Neural cell (in vitro differentiated cells): ENCODE measurements around the gene OSBPL9. TPM values are rescaled to one million over a fixed set of nuclear protein-coding genes. Genes with fewer than 3 reads are reported as not detected.

Experiments
- H2AFZ ChIP-seq: fragments of 200-600, 300-800 bp; sonication (generic), shearing (Covaris generic); 2 replicates; pipeline ENCODE4 v1.6.0; 2014; ENCODE audit warnings: low read depth, mild to moderate bottlenecking, antibody characterized with exemption, low read length, moderate library complexity
- H3F3A ChIP-seq: fragments of 200-600 bp; shearing (Covaris generic); 2 replicates; pipeline ENCODE4 v1.6.1; 2016; ENCODE audit warnings: mild to moderate bottlenecking, moderate library complexity, mixed read lengths, antibody characterized with exemption, low read length; ENCODE audit not compliant: insufficient read depth, poor library complexity, severe bottlenecking
- H3K27ac ChIP-seq: fragments of 200-600, 300-800 bp; sonication (generic), shearing (Covaris generic); 2 replicates; pipeline ENCODE4 v1.5.1; 2014; ENCODE audit warnings: mild to moderate bottlenecking, low read length, moderate library complexity
- H3K27me3 ChIP-seq: fragments of 300-800, 200-600 bp; sonication (generic), shearing (Covaris generic); 2 replicates; pipeline ENCODE4 v1.6.0; 2014; ENCODE audit warnings: mild to moderate bottlenecking, low read depth, low read length, moderate library complexity; ENCODE audit not compliant: insufficient read depth
- H3K36me3 ChIP-seq: fragments of 300-800, 200-600 bp; sonication (generic), shearing (Covaris generic); 2 replicates; pipeline ENCODE4 v1.5.1; 2014; ENCODE audit warnings: mild to moderate bottlenecking, antibody characterized with exemption, low read length, moderate library complexity; ENCODE audit not compliant: insufficient read depth
- H3K4me2 ChIP-seq: fragments of 300-800, 200-600 bp; sonication (generic), shearing (Covaris generic); 2 replicates; pipeline ENCODE4 v1.6.0; 2014; ENCODE audit warnings: mild to moderate bottlenecking, low read length
- H3K4me3 ChIP-seq: fragments of 300-800, 200-600 bp; sonication (generic), shearing (Covaris generic); 2 replicates; pipeline ENCODE4 v1.5.1; 2014; ENCODE audit warnings: mild to moderate bottlenecking, low read length, moderate library complexity
- H3K79me2 ChIP-seq: fragments of 200-600 bp; shearing (Covaris generic); replicated peaks from 2 replicates; pipeline ENCODE4 v1.6.0; 2014; ENCODE audit warnings: mild to moderate bottlenecking, low read length, moderate library complexity; ENCODE audit not compliant: insufficient read depth
- H3K9ac ChIP-seq: fragments of 300-800, 200-600 bp; sonication (generic), shearing (Covaris generic); 2 replicates; pipeline ENCODE4 v1.6.1; 2016; ENCODE audit warnings: mild to moderate bottlenecking, low read length, mixed read lengths
- H3K9me2 ChIP-seq: fragments of 200-600 bp; shearing (Covaris generic); 2 replicates; pipeline ENCODE4 v1.6.1; 2016; ENCODE audit warnings: mild to moderate bottlenecking, low read length, mixed read lengths; ENCODE audit not compliant: insufficient read depth
- H3K9me3 ChIP-seq: fragments of 200-600, 300-800 bp; sonication (generic), shearing (Covaris generic); 2 replicates; pipeline ENCODE4 v1.6.1; 2016; ENCODE audit warnings: mild to moderate bottlenecking, mixed run types, low read length, moderate library complexity, mixed read lengths
- H4K20me1 ChIP-seq: fragments of 200-600 bp; shearing (Covaris generic); 2 replicates; pipeline ENCODE4 v1.6.1; 2016; ENCODE audit warnings: mild to moderate bottlenecking, mixed run types; ENCODE audit not compliant: insufficient read depth
- EP300 ChIP-seq: fragments of 450-650 bp; conservative IDR thresholded peaks from 2 replicates; pipeline ENCODE4 v1.6.1; 2014; ENCODE audit warnings: antibody characterized with exemption, mild to moderate bottlenecking, moderate library complexity; ENCODE audit not compliant: poor library complexity, severe bottlenecking
- EZH2 ChIP-seq: fragments of 200-600, 300-800 bp; shearing (Covaris generic), sonication (generic); IDR thresholded peaks from 2 replicates; pipeline ENCODE4 v1.6.1; 2014; ENCODE audit warnings: antibody characterized with exemption, low read length, borderline replicate concordance, mild to moderate bottlenecking; ENCODE audit not compliant: insufficient read depth, poor library complexity, severe bottlenecking
- MXI1 ChIP-seq: fragments of 450-650 bp; conservative IDR thresholded peaks from 2 replicates; pipeline ENCODE4 v1.6.1; 2014; ENCODE audit warnings: antibody characterized with exemption, mild to moderate bottlenecking; ENCODE audit not compliant: poor library complexity, severe bottlenecking
- POLR2AphosphoS5 ChIP-seq: IDR thresholded peaks from 2 replicates; pipeline ENCODE4 v1.6.1; 2012
- RAD21 ChIP-seq: fragments of 450-650 bp; conservative IDR thresholded peaks from 2 replicates; pipeline ENCODE4 v1.6.1; 2014; ENCODE audit warnings: antibody characterized with exemption, mild to moderate bottlenecking, moderate library complexity
- SMC3 ChIP-seq: fragments of 450-650 bp; conservative IDR thresholded peaks from 2 replicates; pipeline ENCODE4 v1.6.1; 2014; ENCODE audit warnings: antibody characterized with exemption, mild to moderate bottlenecking, moderate library complexity; ENCODE audit not compliant: poor library complexity
- TAF1 ChIP-seq: IDR thresholded peaks from 2 replicates; pipeline ENCODE4 v1.6.1; 2012; ENCODE audit warnings: low read depth
- polyA plus RNA-seq: library from polyadenylated mRNA; depleted of rRNA; stranded (reverse); fragments of >200 nt; gene quantifications from 2 replicates; pipeline ENCODE4 v1.2.3, GENCODE V29; 2014
- TF ChIP-seq, protein P1 (sequence below): IDR thresholded peaks from 2 replicates; pipeline ENCODE4 v1.6.1; 2012; ENCODE audit warnings: borderline replicate concordance
- TF ChIP-seq, protein P2 (sequence below): fragments of 450-650 bp; IDR thresholded peaks from 2 replicates; pipeline ENCODE4 v1.5.1; 2014; ENCODE audit warnings: antibody characterized with exemption, mild to moderate bottlenecking, moderate library complexity; ENCODE audit not compliant: poor library complexity, severe bottlenecking

The OSBPL9 gene
- polyA plus RNA-seq, 1 donor from 2014 or later = 117 TPM

DNA sequence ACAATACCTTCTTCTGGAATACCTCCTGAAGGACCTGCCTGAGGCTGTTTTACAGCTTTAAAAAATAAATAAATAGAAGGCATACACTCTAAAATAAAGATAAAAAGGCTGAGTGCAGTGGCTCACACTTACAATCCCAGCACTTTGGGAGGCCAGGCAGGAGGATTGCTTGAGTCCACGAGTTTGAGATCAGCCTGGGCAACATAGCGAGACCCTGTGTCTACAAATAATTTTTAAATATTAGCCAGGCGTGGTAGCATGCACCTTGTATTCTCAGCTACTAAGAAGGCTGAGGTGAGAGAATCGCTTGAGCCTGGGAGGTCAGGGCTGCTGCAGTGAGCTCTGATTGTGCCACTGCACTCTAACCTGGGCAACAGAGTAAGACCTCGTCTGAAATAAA lies 75.0 kb downstream of the OSBPL9 start:
- no peaks in the 10 kb centered on the region for H3F3A ChIP-seq
- no peak overlapping the region for H3K4me3 ChIP-seq
- TF ChIP-seq, protein P1, sequence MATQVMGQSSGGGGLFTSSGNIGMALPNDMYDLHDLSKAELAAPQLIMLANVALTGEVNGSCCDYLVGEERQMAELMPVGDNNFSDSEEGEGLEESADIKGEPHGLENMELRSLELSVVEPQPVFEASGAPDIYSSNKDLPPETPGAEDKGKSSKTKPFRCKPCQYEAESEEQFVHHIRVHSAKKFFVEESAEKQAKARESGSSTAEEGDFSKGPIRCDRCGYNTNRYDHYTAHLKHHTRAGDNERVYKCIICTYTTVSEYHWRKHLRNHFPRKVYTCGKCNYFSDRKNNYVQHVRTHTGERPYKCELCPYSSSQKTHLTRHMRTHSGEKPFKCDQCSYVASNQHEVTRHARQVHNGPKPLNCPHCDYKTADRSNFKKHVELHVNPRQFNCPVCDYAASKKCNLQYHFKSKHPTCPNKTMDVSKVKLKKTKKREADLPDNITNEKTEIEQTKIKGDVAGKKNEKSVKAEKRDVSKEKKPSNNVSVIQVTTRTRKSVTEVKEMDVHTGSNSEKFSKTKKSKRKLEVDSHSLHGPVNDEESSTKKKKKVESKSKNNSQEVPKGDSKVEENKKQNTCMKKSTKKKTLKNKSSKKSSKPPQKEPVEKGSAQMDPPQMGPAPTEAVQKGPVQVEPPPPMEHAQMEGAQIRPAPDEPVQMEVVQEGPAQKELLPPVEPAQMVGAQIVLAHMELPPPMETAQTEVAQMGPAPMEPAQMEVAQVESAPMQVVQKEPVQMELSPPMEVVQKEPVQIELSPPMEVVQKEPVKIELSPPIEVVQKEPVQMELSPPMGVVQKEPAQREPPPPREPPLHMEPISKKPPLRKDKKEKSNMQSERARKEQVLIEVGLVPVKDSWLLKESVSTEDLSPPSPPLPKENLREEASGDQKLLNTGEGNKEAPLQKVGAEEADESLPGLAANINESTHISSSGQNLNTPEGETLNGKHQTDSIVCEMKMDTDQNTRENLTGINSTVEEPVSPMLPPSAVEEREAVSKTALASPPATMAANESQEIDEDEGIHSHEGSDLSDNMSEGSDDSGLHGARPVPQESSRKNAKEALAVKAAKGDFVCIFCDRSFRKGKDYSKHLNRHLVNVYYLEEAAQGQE = no peak
- TF ChIP-seq EP300 = no peak
- TF ChIP-seq EZH2 = no peak
- TF ChIP-seq, protein P2, sequence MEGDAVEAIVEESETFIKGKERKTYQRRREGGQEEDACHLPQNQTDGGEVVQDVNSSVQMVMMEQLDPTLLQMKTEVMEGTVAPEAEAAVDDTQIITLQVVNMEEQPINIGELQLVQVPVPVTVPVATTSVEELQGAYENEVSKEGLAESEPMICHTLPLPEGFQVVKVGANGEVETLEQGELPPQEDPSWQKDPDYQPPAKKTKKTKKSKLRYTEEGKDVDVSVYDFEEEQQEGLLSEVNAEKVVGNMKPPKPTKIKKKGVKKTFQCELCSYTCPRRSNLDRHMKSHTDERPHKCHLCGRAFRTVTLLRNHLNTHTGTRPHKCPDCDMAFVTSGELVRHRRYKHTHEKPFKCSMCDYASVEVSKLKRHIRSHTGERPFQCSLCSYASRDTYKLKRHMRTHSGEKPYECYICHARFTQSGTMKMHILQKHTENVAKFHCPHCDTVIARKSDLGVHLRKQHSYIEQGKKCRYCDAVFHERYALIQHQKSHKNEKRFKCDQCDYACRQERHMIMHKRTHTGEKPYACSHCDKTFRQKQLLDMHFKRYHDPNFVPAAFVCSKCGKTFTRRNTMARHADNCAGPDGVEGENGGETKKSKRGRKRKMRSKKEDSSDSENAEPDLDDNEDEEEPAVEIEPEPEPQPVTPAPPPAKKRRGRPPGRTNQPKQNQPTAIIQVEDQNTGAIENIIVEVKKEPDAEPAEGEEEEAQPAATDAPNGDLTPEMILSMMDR = no peak
- TF ChIP-seq RAD21 = no peak
- TF ChIP-seq TAF1 = no peak
- TF ChIP-seq SMC3 = no peak
- TF ChIP-seq MXI1 = no peak
- no peak for TF ChIP-seq POLR2AphosphoS5
- no peaks in the 10 kb centered on the region for H4K20me1 ChIP-seq
- H3K36me3 ChIP-seq = no peaks in the 10 kb centered on the region
- H3K9ac ChIP-seq = no peak overlapping the region
- H3K9me3 ChIP-seq = no peaks in the 10 kb centered on the region
- H3K9me2 ChIP-seq = no peaks in the 10 kb centered on the region
- no peak overlapping the region for H2AFZ ChIP-seq
- H3K27ac ChIP-seq = no peak overlapping the region
- no peak overlapping the region for H3K4me2 ChIP-seq
- H3K79me2 ChIP-seq = no peaks in the 10 kb centered on the region
- H3K27me3 ChIP-seq = no peaks in the 10 kb centered on the region

DNA sequence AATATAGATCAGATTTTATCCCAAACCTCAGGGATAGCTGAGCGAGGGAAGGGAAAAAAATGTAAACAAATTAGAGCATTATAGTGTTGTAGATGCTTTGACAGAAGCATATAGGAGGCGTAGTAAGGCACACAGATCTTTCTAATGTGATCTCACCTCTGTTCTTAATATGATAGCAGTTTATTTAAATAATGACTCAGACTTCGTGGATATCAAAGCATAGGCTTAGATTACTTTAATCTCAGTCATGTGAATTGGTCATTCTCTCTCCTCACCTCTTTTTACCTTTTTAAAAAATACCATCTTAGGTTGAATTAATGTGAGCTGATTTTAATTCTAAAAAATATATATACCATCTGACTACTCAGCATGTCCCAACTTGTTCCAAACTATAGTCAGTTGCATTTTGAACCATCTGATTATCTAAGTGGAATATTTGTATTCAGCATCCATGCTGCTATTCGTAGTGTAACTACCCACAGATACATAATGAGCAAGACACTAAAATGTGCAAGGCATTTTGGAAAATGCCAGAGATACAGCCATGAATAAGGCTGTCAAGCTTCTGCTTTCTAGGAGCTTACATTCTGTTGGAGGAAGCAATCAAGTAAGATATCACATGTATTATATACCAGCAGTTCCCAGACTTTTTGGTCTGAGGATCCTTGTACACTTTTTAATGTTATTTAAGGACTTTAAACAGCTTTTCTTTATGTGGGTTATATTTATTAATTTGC lies 76.7 kb downstream of the OSBPL9 start:
- Histone ChIP-seq H3K79me2 (no peaks in the 10 kb centered on the region), H3K4me3 (no peak overlapping the region), H3F3A (no peaks in the 10 kb centered on the region), H2AFZ (no peak overlapping the region), H3K9me3 (no peaks in the 10 kb centered on the region), H3K27ac (no peak overlapping the region), H3K9ac (no peak overlapping the region), H3K9me2 (no peaks in the 10 kb centered on the region), H3K4me2 (no peak overlapping the region), H4K20me1 (no peaks in the 10 kb centered on the region), H3K36me3 (no peaks in the 10 kb centered on the region), H3K27me3 (no peaks in the 10 kb centered on the region)
- no peak for TF ChIP-seq SMC3
- TF ChIP-seq, protein P2 = no peak
- TF ChIP-seq POLR2AphosphoS5 = no peak
- no peak for TF ChIP-seq MXI1
- TF ChIP-seq, protein P1 = no peak
- no peak for TF ChIP-seq RAD21
- no peak for TF ChIP-seq TAF1
- TF ChIP-seq EZH2 = no peak
- no peak for TF ChIP-seq EP300
